Measurements from ENCODE around the gene TGDS.
"Not testable (repeated sequence)": the region's sequence is repeated elsewhere in the genome, so short reads cannot be mapped to it uniquely, and the experiment has no call there.

TGDS gene

DNA sequence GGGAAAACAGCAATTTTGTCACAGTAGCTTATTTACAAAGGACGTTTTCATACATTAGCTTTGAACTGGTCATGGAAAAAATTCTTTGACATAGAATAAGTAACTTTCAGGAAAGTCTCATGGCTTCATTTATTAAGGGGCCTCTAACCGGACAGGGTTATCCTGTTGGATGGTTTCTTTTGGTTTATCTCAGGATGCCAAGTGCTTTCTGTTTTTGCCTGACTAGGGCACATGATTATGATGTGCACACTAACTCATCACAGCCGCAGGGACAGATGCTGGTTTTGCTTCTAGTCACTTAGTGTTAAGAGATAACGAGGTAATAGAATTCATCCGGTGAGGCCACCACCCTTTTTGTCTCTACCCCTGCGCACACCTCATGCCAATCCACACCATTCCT, 53.0 kb downstream of the TGDS start:
- H3K4me3 ChIP-seq (ENCODE audit: low read depth, low read length): no peak overlapping the region
- TF ChIP-seq, protein P1, sequence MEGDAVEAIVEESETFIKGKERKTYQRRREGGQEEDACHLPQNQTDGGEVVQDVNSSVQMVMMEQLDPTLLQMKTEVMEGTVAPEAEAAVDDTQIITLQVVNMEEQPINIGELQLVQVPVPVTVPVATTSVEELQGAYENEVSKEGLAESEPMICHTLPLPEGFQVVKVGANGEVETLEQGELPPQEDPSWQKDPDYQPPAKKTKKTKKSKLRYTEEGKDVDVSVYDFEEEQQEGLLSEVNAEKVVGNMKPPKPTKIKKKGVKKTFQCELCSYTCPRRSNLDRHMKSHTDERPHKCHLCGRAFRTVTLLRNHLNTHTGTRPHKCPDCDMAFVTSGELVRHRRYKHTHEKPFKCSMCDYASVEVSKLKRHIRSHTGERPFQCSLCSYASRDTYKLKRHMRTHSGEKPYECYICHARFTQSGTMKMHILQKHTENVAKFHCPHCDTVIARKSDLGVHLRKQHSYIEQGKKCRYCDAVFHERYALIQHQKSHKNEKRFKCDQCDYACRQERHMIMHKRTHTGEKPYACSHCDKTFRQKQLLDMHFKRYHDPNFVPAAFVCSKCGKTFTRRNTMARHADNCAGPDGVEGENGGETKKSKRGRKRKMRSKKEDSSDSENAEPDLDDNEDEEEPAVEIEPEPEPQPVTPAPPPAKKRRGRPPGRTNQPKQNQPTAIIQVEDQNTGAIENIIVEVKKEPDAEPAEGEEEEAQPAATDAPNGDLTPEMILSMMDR (IDR thresholded peaks at IDR 0.05; ENCODE audit: borderline replicate concordance, insufficient read depth, low read depth, low read length): no peak

DNA sequence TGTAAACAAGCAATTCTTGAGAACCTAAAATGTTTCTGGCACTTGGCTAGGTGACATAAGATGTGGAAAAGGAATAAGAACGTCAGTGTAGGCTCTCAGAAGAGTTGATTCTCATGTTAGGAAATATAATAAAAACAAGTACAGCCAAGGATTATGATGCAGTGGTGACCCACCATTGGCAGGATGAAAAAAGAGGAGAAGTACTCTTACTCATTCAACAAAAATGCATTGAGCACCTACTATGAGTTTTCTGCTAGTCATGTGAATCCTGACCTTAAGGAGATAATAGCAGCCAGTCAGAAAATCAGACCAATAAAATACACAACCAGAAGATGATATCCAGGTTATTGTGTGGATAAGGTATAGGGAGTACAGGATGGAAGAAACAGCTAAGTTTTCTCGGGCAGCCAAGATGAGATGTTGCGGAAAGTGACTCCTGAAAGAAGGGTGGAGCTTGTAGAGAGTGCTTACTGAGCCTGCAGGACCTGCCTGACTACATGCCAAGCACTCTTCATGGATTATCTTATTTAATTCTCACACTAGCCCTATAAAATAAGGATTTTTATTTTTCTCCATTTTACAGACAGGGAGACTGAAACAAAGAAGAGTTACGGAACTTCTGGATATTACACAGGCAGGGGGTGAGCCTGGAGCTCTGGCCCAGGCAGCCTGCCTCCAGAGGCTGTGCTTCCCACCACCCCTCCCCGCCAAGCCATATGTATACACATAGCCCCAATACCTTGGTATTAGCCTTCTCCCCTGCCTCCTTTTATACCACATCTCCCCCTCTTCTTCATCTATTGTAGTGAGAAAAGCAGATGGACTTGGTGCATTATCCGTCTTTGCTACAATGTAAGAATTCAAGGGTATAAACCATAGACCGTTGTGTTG, 58.0 kb downstream of the TGDS start:
- TF ChIP-seq, protein P1 (IDR thresholded peaks at IDR 0.05; ENCODE audit: borderline replicate concordance, insufficient read depth, low read depth, low read length): no peak
- no peak overlapping the region for H3K4me3 ChIP-seq (ENCODE audit: low read depth, low read length)

DNA sequence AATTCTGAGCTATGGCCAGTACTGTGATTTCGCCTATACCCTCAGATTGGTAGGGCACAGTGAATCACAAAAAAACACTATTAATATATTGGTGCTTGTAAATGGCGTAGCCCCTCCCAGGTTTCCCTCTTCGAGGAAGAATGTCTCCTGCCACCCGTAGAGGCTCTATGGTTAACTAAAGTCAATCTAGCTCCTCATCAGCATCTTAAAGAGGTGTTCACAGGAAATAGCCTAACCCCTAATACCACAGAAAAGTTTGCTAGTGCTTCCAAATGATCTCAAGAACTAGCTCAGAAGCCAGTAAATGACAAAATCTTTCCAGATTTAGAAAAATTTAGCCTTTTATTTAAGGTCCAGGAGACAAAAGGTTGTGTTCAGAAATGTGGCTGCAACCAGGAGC, 60.2 kb downstream of the TGDS start:
- H3K4me3 ChIP-seq (ENCODE audit: low read depth, low read length): no peak overlapping the region
- TF ChIP-seq, protein P1 (IDR thresholded peaks at IDR 0.05; ENCODE audit: borderline replicate concordance, insufficient read depth, low read depth, low read length): no peak

DNA sequence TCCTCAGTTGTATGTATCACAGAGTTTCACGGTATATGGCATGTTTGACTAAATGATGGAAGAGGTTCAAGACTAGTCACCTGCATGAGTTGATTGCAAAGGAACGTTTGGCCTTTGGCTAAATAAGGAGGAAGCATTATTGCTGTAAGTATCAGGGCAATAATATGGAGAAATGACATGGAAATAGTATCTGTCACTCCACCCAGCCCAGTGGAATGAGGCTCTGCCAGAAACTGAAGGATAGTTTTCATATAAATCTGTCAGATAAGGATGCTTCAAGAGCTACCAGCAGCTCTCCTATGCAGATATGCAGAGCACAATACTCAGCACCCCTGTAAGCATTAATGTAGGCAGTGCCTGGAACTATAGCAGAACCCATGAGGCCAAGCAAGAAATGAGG, 60.7 kb downstream of the TGDS start:
- TF ChIP-seq, protein P1 (IDR thresholded peaks at IDR 0.05; ENCODE audit: borderline replicate concordance, insufficient read depth, low read depth, low read length): no peak
- no peak overlapping the region for H3K4me3 ChIP-seq (ENCODE audit: low read depth, low read length)

DNA sequence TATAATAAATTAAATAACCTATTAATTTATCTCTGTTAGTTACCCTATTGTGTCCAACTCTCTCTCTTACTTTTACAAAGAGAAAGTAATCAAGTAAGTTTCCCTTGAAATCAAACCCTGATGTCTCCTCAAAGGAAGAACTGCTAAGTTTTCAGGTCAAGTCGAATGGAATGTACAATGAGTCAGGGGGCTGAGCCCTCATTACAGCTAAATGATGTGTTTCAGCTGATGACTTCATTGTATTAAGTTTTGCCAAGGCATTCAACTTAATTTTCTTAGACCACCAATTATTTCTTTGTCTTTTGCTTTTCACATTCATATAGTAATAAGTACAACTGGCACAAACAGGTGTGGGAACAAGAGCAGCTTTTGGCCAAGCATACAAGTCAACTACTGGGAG, 61.8 kb downstream of the TGDS start:
- TF ChIP-seq, protein P1 (IDR thresholded peaks at IDR 0.05; ENCODE audit: borderline replicate concordance, insufficient read depth, low read depth, low read length): no peak
- no peak overlapping the region for H3K4me3 ChIP-seq (ENCODE audit: low read depth, low read length)

DNA sequence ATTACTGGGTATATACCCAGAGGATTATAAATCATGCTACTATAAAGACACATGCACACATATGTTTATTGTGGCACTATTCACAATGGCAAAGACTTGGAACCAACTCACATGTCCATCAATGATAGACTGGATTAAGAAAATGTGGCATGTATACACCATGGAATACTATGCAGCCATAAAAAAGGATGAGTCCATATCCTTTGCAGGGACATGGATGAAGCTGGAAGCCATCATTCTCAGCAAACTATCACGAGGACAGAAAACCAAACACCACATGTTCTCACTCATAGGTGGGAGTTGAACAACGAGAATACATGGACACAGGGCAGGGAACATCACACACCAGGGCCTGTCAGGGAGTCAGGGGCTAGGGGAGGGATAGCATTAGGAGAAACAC, 63.7 kb downstream of the TGDS start:
- not testable (repeated sequence) for H3K4me3 ChIP-seq (ENCODE audit: low read depth, low read length)

DNA sequence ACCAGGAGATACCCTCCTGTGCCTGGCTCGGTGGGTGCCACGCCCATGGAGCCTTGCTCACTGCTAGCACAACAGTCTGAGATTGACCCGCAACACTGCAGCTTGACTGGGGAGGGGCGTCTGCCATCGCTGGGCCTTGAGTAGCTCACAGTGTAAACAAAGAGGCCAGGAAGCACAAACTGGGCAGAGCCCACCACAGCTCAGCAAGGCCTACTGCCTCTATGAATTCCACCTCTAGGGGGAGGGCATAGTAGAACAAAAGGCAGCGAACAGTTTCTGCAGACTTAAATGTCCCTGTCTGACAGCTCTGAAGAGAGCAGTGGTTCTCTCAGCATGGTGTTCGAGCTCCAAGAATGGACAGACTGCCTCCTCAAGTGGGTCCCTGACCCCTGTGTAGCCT, 69.0 kb downstream of the TGDS start:
- H3K4me3 ChIP-seq (ENCODE audit: low read depth, low read length): not testable (repeated sequence)

DNA sequence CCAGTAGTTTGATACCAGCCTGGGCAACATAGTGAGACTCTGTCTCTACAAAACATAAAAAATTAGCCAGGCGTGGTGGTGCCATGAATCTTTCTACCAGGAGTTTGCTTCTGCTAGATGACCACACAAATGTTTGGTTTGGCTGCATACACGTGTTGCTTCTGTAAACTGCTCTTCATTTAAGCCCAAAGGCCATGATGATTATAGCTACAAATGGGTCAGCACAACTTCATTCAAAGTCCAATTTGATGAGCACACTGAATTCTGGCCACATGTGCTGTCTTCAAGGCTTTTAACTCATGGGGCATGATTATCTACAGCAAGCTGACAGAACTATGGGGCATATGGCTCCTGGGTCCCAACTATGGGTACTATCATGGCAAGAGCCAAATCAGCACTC, 70.2 kb downstream of the TGDS start:
- TF ChIP-seq, protein P1 (IDR thresholded peaks at IDR 0.05; ENCODE audit: borderline replicate concordance, insufficient read depth, low read depth, low read length): no peak
- no peak overlapping the region for H3K4me3 ChIP-seq (ENCODE audit: low read depth, low read length)
